ENCODE measurements around the gene CUX1.
"Not testable (repeated sequence)": the region's sequence is repeated elsewhere in the genome, so short reads cannot be mapped to it uniquely, and the experiment has no call there.

Gene CUX1

GRCh38 chr7:102284399-102284798, 467.0 kb downstream of the CUX1 start:
- no peak for DNase-seq

- DNase-seq: peak; percentile 69
Observed at GRCh38 chr7:102284891-102285539, 467.6 kb downstream of the CUX1 start.

DNA sequence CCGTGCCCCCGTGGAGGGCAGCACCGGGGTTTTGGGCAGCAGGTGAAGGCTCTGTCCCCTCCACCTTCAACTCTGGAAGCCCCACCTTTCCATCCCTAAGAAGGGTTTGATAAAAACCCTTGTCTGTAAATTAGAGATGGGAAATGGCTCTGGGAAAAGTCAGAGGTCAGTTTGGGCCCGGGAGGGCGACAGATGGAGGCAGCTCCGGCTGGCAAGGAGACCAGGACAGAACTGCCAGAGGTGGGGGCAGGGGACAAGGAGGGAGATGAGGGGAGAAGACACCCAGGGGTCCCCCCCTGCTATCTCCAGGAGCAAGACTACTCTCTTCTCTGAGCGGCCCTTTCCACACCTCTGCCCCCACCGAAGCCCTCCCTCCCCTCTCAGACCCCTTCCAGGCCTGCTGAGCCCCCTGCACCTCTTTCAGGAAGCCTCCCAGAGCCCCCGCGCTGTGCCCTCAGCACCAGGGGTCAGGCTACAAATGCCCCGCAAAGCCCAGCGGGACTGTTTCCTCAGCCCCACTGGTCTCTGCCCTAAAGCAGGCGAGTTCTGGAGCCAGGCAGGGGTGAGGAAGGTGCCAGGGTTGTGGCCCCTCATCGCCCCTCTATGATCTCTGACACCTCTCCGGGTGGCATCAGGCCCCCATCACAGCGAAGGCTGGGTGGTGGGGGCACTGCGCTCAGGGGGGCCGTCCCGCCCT, 468.3 kb downstream of the CUX1 start:
- DNase-seq: no peak

DNA sequence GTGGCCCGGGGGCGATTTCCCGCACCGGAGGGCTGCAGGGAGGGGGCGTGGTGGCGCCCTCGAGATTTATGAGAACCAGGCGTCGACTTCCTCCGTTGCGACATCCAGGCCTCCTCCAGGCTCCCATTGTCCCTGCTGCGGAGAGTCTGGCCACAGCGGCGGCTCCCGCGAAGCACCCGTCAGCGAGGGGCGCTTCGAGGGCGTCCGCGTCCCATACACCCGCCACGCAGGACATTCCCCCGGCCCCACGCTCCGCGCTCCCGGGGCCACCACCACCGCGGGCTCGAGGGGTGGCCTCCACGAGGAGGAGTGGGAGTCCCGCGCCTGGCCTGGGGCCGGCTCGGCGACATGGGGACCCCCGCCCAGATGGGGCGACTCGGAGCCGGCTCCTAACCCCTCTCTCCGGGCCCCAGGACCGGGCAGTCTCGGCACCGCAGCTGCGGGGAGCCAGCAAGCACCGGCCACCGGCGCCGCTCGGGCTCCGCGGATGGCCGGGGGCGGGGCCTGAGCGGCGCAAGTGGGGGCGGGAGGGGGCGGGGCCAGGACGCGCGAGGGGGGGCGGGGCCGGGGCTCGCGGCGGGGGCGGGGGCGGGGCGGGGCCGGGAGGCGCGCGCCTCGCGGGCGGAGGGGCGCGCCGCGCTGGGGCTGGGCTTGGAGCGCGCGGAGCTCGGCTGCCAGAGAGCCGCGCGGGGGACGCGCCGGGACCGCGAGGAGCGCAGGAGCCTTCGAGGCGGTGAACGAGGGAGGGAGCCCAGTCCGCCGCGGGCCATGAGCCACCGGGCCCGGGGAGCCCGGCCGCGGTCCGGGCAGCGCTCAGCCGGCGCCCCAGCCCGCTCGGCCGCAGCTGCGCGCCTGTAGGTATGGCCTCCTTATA, 469.0 kb downstream of the CUX1 start, which contains the start of gene SH2B2:
TSS of gene SH2B2 (plus strand) at position 632 of the 874 bp plus-strand sequence. CDS start 13,683 bp downstream, outside the sequence.
- peak; percentile 76 for DNase-seq

DNA sequence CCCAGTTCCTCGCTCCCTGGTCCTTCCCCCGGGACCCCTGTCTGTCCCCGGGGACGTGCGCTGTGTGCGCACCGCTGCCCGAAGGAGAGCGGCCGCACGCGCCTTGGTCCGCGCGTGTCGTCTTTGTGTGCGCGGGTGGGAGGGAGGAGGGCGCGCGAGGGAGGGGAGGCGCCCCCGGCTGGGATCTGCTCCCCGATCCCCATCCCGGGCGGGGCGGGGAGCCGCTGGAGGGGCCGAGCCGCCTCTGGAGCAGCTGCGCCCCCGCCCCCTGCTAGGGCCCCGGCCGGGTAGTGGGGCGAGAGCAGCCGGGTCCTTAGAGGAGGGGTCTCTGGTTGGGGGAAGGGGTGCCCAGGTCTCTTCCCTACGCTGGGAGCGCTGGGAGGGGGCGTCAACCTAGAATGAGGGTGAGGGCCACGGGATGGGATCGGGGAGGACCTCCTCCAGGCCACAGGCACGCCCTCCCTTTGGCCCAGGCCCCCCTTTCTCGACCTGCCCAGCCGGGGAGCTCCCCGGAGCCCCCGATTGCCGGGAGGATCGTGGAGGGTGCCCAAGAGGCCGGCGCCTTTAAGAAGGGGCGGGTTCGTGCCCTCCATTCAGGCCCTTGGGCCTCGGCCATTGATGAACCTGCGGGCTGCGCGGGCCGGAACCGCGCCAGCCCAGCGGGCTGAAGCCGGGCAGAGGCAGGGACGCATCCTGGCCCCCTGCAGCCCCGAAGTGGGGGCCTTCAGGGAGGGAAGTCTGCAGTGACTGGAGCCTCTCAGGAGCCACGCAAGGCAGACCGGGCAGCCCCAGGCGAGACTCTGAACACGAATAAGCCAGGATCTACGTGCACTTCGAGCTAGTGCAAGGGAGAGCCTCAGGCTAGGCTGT, 469.9 kb downstream of the CUX1 start:
- peak; percentile 46 for DNase-seq

DNA sequence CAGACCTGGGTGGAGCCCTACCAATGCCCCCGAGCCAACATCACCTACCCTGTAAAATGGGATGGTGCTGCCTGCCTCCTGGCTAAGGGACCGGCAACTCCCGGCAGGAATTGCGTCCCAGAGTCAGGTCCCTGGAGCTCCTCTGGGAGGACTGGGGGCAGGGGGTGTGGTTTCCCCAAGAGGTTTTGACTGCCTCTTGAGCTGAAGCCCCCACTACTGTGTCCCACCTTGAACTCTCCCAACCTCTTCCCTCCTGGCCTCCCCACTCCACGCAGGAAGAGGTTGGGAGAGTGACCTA, 470.5 kb downstream of the CUX1 start:
- no peak for DNase-seq

- peak; percentile 50 for DNase-seq
Observed at GRCh38 chr7:102288285-102288930, 471.0 kb downstream of the CUX1 start.

DNA sequence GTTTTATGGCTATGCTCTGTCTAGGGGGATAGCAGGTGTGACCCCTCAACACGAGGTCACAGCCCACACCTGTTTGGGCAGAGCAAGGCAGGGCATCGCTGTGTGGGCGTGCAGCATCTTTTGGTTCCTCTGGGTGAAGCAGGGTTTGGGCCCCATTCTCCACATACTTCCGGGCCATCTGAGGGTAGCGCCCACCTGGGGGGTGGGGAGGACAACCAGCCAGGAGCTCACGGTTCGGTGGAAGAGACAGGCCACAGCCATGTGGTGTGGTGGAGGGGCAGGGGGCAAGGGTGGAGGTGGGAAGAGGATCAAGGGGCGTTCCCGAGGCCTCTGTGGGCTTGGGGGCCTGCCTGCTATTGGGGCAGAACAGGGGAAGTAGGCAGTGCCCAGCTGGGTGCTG, 471.6 kb downstream of the CUX1 start:
- DNase-seq: no peak

DNA sequence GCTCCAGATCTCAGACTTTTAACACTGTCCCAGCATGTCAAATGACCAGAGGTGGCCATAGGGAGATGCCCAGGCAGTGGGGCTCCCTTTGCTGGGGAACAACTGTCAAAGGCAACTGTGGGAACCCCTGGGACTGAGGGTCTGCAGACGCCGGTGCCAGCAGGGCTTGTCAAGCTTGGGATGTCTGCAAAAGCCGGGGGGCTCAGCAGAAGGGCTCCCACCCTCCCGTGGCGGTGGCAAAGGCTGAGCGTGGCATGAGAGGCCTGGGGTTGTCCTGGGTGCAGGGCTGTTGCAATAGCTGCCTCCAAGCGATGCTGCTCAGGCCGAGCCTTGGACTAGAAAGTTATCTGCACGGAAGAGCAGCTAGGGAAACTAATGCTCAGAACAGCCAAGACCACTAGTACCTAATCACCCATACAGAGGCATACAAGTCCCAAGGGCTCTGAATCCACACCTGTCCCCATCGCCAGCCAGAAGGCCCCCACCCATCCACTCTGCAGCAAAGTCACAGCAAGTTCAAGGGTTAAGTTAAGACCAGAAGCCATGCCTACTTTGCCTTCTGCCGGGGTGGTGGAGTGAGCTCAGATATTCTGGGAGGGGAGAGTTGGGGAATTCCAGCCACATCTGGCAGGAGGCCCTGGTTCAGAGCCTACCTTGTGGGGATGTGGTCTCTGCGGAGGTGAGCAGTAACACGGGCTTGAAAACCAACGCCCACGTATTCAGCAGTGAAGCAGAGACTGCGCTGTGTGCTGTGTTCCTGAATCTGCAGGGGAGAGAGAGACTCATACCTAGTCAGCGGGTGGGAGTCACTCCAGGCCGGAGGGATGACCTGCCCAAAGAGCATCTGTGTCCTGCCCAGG, 473.9 kb downstream of the CUX1 start:
- no peak for DNase-seq

DNA sequence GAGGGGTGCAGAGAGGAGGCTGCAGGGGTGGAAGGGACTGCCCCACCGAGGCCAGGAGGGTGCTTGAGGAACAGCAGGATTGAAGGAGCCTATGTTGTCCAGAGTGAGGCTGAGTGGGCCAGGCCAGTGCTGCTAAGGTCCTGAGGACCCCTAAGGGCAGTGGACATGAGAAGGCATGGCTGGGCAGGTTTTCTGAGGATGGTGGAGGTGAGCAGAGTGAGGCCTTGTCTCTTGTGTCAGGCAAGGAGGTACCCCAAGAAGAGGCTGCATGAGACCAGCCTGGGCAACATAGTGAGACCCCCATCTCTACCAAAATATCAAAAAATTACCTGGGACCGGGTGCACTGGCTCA, 474.5 kb downstream of the CUX1 start:
- DNase-seq: no peak

DNA sequence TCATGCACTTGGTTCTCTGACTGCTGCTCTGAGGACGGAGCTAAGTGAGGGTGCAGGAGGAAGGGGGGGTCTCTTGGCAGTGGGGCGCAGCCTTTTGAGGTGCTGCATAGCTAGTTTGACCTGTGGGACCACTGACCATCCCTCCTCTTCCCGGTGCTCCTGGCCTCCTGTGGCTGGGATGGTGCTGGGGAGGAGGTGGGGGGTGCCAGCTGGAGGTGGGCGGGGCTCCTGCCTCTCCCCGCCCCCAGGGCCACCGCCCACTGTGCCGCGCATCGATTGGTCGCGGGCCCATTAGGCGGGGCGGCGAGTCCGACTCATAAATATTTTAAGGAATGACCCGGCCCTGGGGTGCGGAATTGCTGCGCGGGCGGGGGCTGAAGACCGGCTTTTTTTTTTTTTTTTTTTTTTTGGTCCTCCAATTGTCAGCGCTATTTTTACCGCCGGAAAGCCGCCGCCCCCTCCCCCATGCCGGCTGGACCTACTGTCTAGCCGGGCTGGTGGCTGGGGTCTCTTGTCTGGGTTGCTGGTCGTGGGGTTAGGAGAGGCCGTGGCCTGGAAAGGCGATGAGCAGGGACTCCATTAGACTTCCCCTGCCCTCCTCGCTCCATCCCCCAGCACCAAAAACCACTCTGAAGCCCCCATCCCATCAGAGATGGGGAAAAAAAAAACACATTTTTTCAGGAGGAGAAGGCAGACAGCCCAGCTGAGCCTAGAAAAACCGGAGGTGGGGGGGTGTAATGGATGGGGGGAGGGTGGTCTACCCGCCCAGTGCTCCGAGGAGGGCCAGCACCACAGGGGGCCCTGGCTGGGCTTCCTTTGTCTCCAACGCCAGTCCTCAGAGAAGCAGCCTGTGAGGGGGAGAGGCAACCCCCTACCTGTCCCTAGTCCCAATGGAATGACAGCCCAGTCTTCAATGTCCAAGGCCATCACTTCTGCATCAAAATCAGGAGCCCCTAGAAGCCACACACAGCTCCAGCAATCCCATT, 475.7 kb downstream of the CUX1 start:
- DNase-seq: no peak

DNA sequence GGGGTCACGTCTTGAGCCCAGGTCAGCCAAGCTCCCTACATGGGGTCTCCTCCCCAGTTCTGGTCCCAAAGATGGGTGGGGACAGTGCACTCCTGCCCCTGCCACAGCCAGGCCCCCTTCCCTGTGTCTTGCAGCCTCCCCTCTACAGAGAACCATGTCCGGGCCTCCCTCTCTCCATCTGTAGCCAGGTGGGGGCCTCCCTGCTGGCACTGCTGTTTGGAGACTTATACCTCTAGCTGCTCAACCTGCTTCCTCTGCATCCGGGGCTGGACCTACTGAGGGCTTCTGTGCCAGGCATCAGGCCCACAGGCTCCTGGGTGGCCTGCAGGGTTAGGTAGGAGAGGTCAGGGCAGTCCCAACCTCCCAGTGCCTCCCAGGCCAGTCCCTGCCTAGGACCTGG, 477.2 kb downstream of the CUX1 start:
- no peak for DNase-seq

- DNase-seq: no peak
Observed at GRCh38 chr7:102295346-102296178, 478.1 kb downstream of the CUX1 start.

GRCh38 chr7:102296179-102296438, 478.7 kb downstream of the CUX1 start:
- no peak for DNase-seq

GRCh38 chr7:102296514-102296913, 479.1 kb downstream of the CUX1 start:
- DNase-seq: no peak

GRCh38 chr7:102297487-102298218, 480.2 kb downstream of the CUX1 start:
- DNase-seq: no peak

DNA sequence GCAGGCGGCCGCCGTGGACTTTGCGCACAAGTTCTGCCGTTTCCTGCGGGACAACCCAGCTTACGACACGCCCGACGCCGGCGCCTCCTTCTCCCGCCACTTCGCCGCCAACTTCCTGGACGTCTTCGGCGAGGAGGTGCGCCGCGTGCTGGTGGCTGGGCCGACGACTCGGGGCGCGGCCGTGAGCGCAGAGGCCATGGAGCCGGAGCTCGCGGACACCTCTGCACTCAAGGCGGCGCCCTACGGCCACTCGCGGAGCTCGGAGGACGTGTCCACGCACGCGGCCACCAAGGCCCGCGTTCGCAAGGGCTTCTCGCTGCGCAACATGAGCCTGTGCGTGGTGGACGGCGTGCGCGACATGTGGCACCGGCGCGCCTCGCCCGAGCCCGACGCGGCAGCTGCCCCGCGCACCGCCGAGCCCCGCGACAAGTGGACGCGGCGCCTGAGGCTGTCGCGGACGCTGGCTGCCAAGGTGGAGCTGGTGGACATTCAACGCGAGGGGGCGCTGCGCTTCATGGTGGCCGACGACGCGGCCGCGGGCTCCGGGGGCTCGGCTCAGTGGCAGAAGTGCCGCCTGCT, 483.3 kb downstream of the CUX1 start:
- no peak for DNase-seq

DNA sequence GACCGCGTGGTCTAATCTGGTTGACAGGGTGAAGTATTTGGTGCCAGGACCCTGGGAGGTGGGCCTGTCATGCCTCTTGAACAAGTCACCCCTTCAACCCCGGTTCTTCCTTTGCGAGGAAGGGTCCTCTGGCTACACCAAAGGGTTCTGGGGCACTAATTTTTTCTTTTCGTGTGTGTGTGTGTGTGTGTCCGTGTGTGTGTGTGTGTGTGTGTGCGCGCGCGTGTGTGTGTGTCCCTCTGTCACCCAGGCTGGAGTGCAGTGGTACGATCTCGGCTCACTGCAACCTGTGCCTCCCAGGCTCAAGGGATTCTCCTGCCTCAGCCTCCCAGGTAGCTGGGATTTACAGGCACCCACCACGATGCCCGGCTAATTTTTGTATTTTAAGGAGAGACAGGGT, 483.9 kb downstream of the CUX1 start:
- DNase-seq: not testable (repeated sequence)
